ENCODE data around the gene WDR70. TPM values are rescaled to one million over a fixed set of nuclear protein-coding genes. Genes with fewer than 3 reads are reported as not detected.

Gene WDR70
- polyA plus RNA-seq, 1 of the 3 experiments (the other 2 are of a cell fraction) = 14.2 TPM

DNA sequence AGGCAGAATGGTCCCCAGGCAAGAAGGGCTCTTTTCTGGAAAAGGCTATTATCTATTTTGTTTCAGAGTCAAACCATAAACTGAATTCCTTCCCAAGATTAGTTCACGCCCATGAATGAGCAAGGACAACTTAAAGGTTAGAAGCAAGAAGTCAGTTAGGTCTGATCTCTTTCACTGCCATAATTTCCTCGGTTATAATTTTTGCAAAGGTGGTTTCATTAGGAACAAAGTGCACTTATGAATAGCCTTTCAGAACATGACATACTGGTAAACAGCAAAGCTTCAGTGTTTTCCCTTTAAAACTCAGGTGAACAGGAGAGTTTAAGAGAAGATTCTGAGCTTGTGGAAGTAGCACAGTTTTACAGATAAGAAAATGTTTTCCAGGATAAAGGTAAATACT lies 282.8 kb downstream of the WDR70 start:
- Histone ChIP-seq H3K27me3 (ENCODE audit: insufficient read depth) (no peaks in the 10 kb centered on the region), H3K4me3 (ENCODE audit: low read depth in 2 of 2, low read length in 1 of 2) (no peak overlapping the region), H3K4me2 (no peak overlapping the region), H3F3A (replicated peaks; ENCODE audit: insufficient read depth) (no peaks in the 10 kb centered on the region), H3K4me1 (ENCODE audit: control insufficient read depth in 1 of 2, insufficient read depth in 2 of 2, low read depth in 1 of 2, low read length in 1 of 2) (peaks cover 6 to 21% of the 10 kb centered on the region in 2 experiments; a peak in 3 of 4 replicates), H4K20me1 (ENCODE audit: insufficient read depth) (no peaks in the 10 kb centered on the region), H3K9me2 (no peaks in the 10 kb centered on the region), H3K79me2 (ENCODE audit: insufficient read depth) (no peaks in the 10 kb centered on the region), H3K9ac (no peak overlapping the region), H3K9me3 (no peaks in the 10 kb centered on the region), H2AFZ (ENCODE audit: low read depth) (no peak overlapping the region), H3K27ac (ENCODE audit: low read depth in 2 of 2, low read length in 1 of 2) (no peak overlapping the region), H3K36me3 (replicated peaks in 1 of 2; ENCODE audit: control insufficient read depth in 1 of 2, insufficient read depth in 2 of 2, low read length in 1 of 2) (no peaks in the 10 kb centered on the region)
- TF ChIP-seq SIN3A (IDR thresholded peaks at IDR 0.05; ENCODE audit: borderline replicate concordance, low read depth, low read length) (no peak), CTCF (IDR thresholded peaks at IDR 0.05) (no peak), IRF3 (IDR thresholded peaks at IDR 0.05; ENCODE audit: low read depth, low read length) (no peak), MEF2A (IDR thresholded peaks at IDR 0.05; ENCODE audit: borderline replicate concordance, low read depth) (no peak), GABPA (IDR thresholded peaks at IDR 0.05; ENCODE audit: low read depth) (no peak), NRF1 (IDR thresholded peaks at IDR 0.05; ENCODE audit: low read depth, low read length) (no peak), RFX5 (IDR thresholded peaks at IDR 0.05; ENCODE audit: low read length) (no peak), RCOR1 (IDR thresholded peaks at IDR 0.05; ENCODE audit: low read length) (no peak)
- TF ChIP-seq, protein P1, sequence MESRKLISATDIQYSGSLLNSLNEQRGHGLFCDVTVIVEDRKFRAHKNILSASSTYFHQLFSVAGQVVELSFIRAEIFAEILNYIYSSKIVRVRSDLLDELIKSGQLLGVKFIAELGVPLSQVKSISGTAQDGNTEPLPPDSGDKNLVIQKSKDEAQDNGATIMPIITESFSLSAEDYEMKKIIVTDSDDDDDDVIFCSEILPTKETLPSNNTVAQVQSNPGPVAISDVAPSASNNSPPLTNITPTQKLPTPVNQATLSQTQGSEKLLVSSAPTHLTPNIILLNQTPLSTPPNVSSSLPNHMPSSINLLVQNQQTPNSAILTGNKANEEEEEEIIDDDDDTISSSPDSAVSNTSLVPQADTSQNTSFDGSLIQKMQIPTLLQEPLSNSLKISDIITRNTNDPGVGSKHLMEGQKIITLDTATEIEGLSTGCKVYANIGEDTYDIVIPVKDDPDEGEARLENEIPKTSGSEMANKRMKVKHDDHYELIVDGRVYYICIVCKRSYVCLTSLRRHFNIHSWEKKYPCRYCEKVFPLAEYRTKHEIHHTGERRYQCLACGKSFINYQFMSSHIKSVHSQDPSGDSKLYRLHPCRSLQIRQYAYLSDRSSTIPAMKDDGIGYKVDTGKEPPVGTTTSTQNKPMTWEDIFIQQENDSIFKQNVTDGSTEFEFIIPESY (IDR thresholded peaks at IDR 0.05; ENCODE audit: borderline replicate concordance, low read depth) = no peak
- TF ChIP-seq, protein P2, sequence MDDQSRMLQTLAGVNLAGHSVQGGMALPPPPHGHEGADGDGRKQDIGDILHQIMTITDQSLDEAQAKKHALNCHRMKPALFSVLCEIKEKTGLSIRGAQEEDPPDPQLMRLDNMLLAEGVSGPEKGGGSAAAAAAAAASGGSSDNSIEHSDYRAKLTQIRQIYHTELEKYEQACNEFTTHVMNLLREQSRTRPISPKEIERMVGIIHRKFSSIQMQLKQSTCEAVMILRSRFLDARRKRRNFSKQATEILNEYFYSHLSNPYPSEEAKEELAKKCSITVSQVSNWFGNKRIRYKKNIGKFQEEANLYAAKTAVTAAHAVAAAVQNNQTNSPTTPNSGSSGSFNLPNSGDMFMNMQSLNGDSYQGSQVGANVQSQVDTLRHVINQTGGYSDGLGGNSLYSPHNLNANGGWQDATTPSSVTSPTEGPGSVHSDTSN (IDR thresholded peaks at IDR 0.05) = no peak
- TF ChIP-seq, protein P3, sequence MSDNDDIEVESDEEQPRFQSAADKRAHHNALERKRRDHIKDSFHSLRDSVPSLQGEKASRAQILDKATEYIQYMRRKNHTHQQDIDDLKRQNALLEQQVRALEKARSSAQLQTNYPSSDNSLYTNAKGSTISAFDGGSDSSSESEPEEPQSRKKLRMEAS (IDR thresholded peaks at IDR 0.05; ENCODE audit: low read depth) = no peak
- CTCF ChIA-PET = no interaction called here
- DNase-seq = no peak
- POLR2A ChIA-PET = no interaction called here
- WGBS (ENCODE audit: low lambda C conversion rate) = 67% methylated on average over 2 of the region's 2 CpGs
